Thyroid gland (tissue), 4 donors: ENCODE measurements around the gene MRPL52. TPM values are rescaled to one million over a fixed set of nuclear protein-coding genes. Genes with fewer than 3 reads are reported as not detected.
A peak's percentile ranks its signal among the peaks of the same experiment; 100 is the strongest.

Experiments
- DNase-seq, 2 donors: peaks; one replicate each; pipeline ENCODE4 v3.0.0-alpha.2; 2019
- H3K27ac ChIP-seq, 3 donors: fragments of 200-600 bp; sonication (generic); 1 replicate in 2 of 3; 2 replicates in 1 of 3; pipeline ENCODE4 v1.5.1; 2016 to 2019; ENCODE audit warnings: mild to moderate bottlenecking in 1 of 3, moderate library complexity in 1 of 3
- H3K27me3 ChIP-seq: fragments of 200-600 bp; sonication (generic); one replicate; pipeline ENCODE4 v1.5.1; 2019
- H3K36me3 ChIP-seq, 2 donors: fragments of 200-600 bp; sonication (generic); one replicate each; pipeline ENCODE4 v1.5.1; 2016 to 2019
- H3K4me1 ChIP-seq, 2 donors: fragments of 200-600 bp; sonication (generic); one replicate each; pipeline ENCODE4 v1.5.1; 2017 to 2019
- H3K4me3 ChIP-seq, 3 donors: fragments of 200-600 bp; sonication (generic); replicated peaks in 1 of 3; 1 replicate in 2 of 3; 2 replicates in 1 of 3; pipeline ENCODE4 v1.5.1; 2016; ENCODE audit warnings: mild to moderate bottlenecking in 1 of 3
- H3K9me3 ChIP-seq: fragments of 200-600 bp; sonication (generic); one replicate; pipeline ENCODE4 v1.5.1; 2017
- CTCF ChIP-seq, 6 experiments: fragments of 200-600 bp in 3 of 6; fragments of 450-650 bp in 3 of 6; sonication (generic) in 3 of 6; IDR thresholded peaks; one replicate each; pipeline ENCODE4 v1.5.1; 2016 to 2019; ENCODE audit warnings: antibody characterized with exemption in 6 of 6, mild to moderate bottlenecking in 2 of 6, inconsistent platforms in 1 of 6, moderate library complexity in 1 of 6
- POLR2A ChIP-seq, 2 donors: fragments of 450-650 bp; IDR thresholded peaks; one replicate each; pipeline ENCODE4 v1.6.1; 2017; ENCODE audit warnings: antibody characterized with exemption in 2 of 2, mild to moderate bottlenecking in 2 of 2, moderate library complexity in 1 of 2
- WGBS, 2 donors: methylation state at CpG; one replicate each; pipeline ENCODE4 v1.1.5; 2017; 5-methylcytosine and 5-hydroxymethylcytosine counted together
- intact Hi-C: fragments of 100-400 bp; cut with DNase I; formaldehyde crosslinking; loops from one replicate; pipeline ENCODE4 v1.15.1; 2023
- total RNA-seq, 4 donors: library from RNA; depleted of rRNA; stranded (reverse); fragments of >200 nt; gene quantifications; one replicate each; pipeline ENCODE4 v1.2.3, GENCODE V29; 2016

The MRPL52 gene
- 100 to 1,000 TPM in 2 of 4 donors, 10 to 100 TPM in 2; 43.7 to 166 (median 76.3) TPM for total RNA-seq

DNA sequence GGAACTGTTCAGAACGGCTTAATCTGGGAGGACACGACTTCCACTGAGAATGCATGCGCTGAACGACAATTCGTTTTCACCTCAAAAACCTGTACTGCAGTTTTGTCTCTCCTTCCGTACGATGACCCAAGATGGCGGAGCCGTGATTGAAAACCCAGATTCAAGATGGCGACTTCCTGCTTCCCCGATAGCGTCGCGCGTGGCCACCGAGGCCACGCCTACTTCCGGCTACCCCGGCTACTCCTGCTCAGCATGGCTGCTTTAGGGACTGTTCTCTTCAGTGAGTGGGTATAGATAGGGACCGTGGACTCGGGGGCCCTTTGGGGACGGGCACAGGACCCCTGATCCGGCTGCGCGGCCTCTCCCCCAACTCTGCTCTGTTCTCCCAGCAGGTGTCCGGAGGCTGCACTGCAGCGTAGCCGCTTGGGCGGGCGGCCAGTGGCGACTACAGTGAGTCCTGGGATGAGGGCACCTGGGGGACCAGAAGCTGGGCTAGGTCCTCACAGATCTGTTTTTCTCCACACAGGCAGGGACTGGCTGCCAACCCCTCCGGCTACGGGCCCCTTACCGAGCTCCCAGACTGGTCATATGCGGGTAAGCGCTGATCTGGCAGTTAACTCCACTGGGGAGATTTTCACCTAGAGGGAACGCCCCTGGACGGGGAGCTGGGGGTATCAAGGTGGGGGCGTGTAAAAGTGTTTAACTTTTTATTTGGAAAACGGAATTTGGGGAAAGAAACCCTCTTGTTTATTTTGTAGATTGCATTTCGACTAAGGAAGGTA is at the start of gene MRPL52:
Gene MRPL52 (plus strand): TSS at position 227 of the 782 bp plus-strand sequence. CDS start 26 bp downstream, at position 253.
- 0 to 1% methylated on average over 25 to 30 of the region's 41 CpGs for WGBS, 2 donors
- intact Hi-C loops = loop anchor here (10.0 kb wide), 1 partner anchor 55 kb away; no protein-coding TSS in a partner anchor
- H3K4me3 ChIP-seq = peak within 1 kb of the TSS; percentile 41 to 74 (median 66)
- H3K36me3 ChIP-seq = peaks cover 6 to 8% of the 10 kb centered on the region in 2 donors
- no peaks in the 10 kb centered on the region for H3K27me3 ChIP-seq
- peaks cover 9 to 10% of the 10 kb centered on the region in 2 donors for H3K4me1 ChIP-seq
- peak within 1 kb of the TSS in 2 of 3 donors; percentile 63 to 81 for H3K27ac ChIP-seq
- no peaks in the 10 kb centered on the region for H3K9me3 ChIP-seq
- peak; percentile 88 to 90 for DNase-seq
- no peak for TF ChIP-seq CTCF (IDR thresholded peaks at IDR 0.05)
- peak in 1 of 2 donors; percentile 59 for TF ChIP-seq POLR2A (IDR thresholded peaks at IDR 0.05)

GRCh38 chr14:22780105-22780679 is 49.5 kb upstream of the MRPL52 start:
- WGBS, 2 donors = 66 to 72% methylated on average over 2 of the region's 2 CpGs
- Histone ChIP-seq H3K4me3 (no peak overlapping the region), H3K27ac (peak overlapping the region; percentile 53 to 68 (median 61)), H3K4me1 (peaks cover 8 to 15% of the 10 kb centered on the region in 2 donors), H3K36me3 (no peaks in the 10 kb centered on the region), H3K9me3 (no peaks in the 10 kb centered on the region), H3K27me3 (no peaks in the 10 kb centered on the region)
- TF ChIP-seq CTCF (IDR thresholded peaks at IDR 0.05) (no peak), POLR2A (IDR thresholded peaks at IDR 0.05) (peak in 1 of 2 donors; percentile 16)
- intact Hi-C loops = no loop called here
- DNase-seq = peak; percentile 57 to 70

DNA sequence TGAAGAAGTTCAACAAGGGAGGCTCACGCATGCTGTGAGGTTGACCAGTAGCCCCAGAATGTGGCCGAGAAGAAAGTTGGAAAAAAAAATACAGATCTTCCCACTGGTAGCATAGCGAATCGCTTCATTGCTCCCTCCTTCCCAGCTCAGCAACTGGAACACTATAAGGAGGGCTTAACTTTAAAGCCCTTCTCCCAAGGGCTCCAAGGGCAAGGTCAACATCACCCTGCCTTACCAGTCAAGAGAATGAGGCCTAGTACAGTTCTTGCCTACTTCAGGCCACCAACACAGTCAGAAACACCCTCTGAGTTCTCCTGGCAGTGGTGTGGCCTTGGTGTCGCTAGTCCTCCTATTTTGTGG is 48.8 kb upstream of the MRPL52 start:
- Histone ChIP-seq H3K36me3 (no peaks in the 10 kb centered on the region), H3K27me3 (no peaks in the 10 kb centered on the region), H3K4me3 (no peak overlapping the region), H3K9me3 (no peaks in the 10 kb centered on the region), H3K4me1 (peaks cover 8 to 15% of the 10 kb centered on the region in 2 donors), H3K27ac (peak overlapping the region; percentile 53 to 68 (median 61))
- TF ChIP-seq POLR2A (IDR thresholded peaks at IDR 0.05) = peak in 1 of 2 donors; percentile 9
- TF ChIP-seq CTCF (IDR thresholded peaks at IDR 0.05) = no peak
- peak; percentile 57 to 62 for DNase-seq
- intact Hi-C loops = no loop called here
- 46 to 64% methylated on average over 5 of the region's 5 CpGs for WGBS, 2 donors

- intact Hi-C loops = no loop called here
- H3K9me3 ChIP-seq = no peaks in the 10 kb centered on the region
- no peaks in the 10 kb centered on the region for H3K36me3 ChIP-seq
- H3K27me3 ChIP-seq = no peaks in the 10 kb centered on the region
- 0% methylated on average over 1 of the region's 1 CpG for WGBS, 2 donors
- H3K4me1 ChIP-seq = peaks cover 8 to 15% of the 10 kb centered on the region in 2 donors
- TF ChIP-seq CTCF (IDR thresholded peaks at IDR 0.05) (no peak), POLR2A (IDR thresholded peaks at IDR 0.05) (no peak)
- H3K27ac ChIP-seq = peak overlapping the region; percentile 53 to 68 (median 61)
- no peak overlapping the region for H3K4me3 ChIP-seq
- no peak for DNase-seq
Observed at GRCh38 chr14:22781301-22781991, 48.2 kb upstream of the MRPL52 start.
